HepG2 (cell line): ENCODE measurements around the gene ZNF446. TPM values are rescaled to one million over a fixed set of nuclear protein-coding genes. Genes with fewer than 3 reads are reported as not detected.

ENCODE experiments used
- ATF5 ChIP-seq: sonication (generic); formaldehyde crosslinking; IDR thresholded peaks from 2 replicates; pipeline ENCODE4 v1.4.0; 2020; ENCODE audit warnings: mild to moderate bottlenecking, low read depth, missing genetic modification reagents
- EP300 ChIP-seq, 3 experiments: sonication (generic) in 1 of 3; formaldehyde crosslinking in 1 of 3; IDR thresholded peaks; 2 replicates each; pipeline versions ENCODE4 v1.5.1 to v1.6.1; 2011 to 2020; ENCODE audit warnings: low read depth in 2 of 3, low read length in 2 of 3, borderline replicate concordance in 1 of 3, improper control_type of control experiment in 1 of 3, mild to moderate bottlenecking in 1 of 3, missing genetic modification reagents in 1 of 3, moderate library complexity in 1 of 3
- FOXO4 ChIP-seq: sonication (generic); formaldehyde crosslinking; conservative IDR thresholded peaks from 2 replicates; pipeline ENCODE4 v1.8.1; 2023; ENCODE audit warnings: missing genetic modification reagents
- GATAD2A ChIP-seq: IDR thresholded peaks from 2 replicates; pipeline ENCODE4 v1.6.1; 2016
- MTERF4 ChIP-seq: sonication (generic); formaldehyde crosslinking; IDR thresholded peaks from 2 replicates; pipeline ENCODE4 v1.8.0; 2023; ENCODE audit warnings: mild to moderate bottlenecking, missing genetic modification reagents
- MTF2 ChIP-seq: sonication (generic); formaldehyde crosslinking; IDR thresholded peaks from 2 replicates; pipeline ENCODE4 v1.5.0; 2020; ENCODE audit warnings: missing genetic modification reagents, borderline replicate concordance
- MYNN ChIP-seq: sonication (generic); formaldehyde crosslinking; IDR thresholded peaks from 2 replicates; pipeline ENCODE4 v1.4.0; 2020; ENCODE audit warnings: mild to moderate bottlenecking, low read depth, missing genetic modification reagents
- REL ChIP-seq: sonication (generic); formaldehyde crosslinking; conservative IDR thresholded peaks from 2 replicates; pipeline ENCODE4 v1.8.0; 2022; ENCODE audit warnings: mild to moderate bottlenecking, missing genetic modification reagents, moderate library complexity
- SNAPC4 ChIP-seq: sonication (generic); formaldehyde crosslinking; IDR thresholded peaks from 2 replicates; pipeline ENCODE4 v1.4.0; 2020; ENCODE audit warnings: mild to moderate bottlenecking, missing genetic modification reagents
- SOX6 ChIP-seq, 2 experiments: fragments of 450-650 bp in 1 of 2; sonication (generic) in 1 of 2; formaldehyde crosslinking in 1 of 2; IDR thresholded peaks; 2 replicates each; pipeline versions ENCODE4 v1.4.0 to v1.6.1; 2017 to 2020; ENCODE audit warnings: antibody characterized with exemption in 1 of 2, mild to moderate bottlenecking in 1 of 2, missing genetic modification reagents in 1 of 2
- TBX3 ChIP-seq: fragments of 450-650 bp; IDR thresholded peaks from 2 replicates; pipeline ENCODE4 v1.6.1; 2017; ENCODE audit warnings: antibody characterized with exemption, mild to moderate bottlenecking, inconsistent platforms, borderline replicate concordance
- ZNF24 ChIP-seq: fragments of 450-650 bp; IDR thresholded peaks from 2 replicates; pipeline ENCODE4 v1.6.1; 2017; ENCODE audit warnings: antibody characterized with exemption, mild to moderate bottlenecking
- ZNF704 ChIP-seq: sonication (generic); formaldehyde crosslinking; IDR thresholded peaks from 2 replicates; pipeline ENCODE4 v1.8.1; 2023; ENCODE audit warnings: mild to moderate bottlenecking, inconsistent platforms, moderate library complexity, missing genetic modification reagents, borderline replicate concordance
- ZNF75D ChIP-seq: sonication (generic); formaldehyde crosslinking; IDR thresholded peaks from 2 replicates; pipeline ENCODE4 v1.8.1; 2023; ENCODE audit warnings: missing genetic modification reagents, mild to moderate bottlenecking, borderline replicate concordance
- polyA plus RNA-seq, 8 experiments: library from polyadenylated mRNA; depleted of rRNA in 3 of 8; stranded (reverse) in 7 of 8; unstranded in 1 of 8; fragments of >200 nt; fragmentation: Illumina TruSeq in 4 of 8; extraction: Trizol in 4 of 8; gene quantifications; 2 replicates each; pipeline versions ENCODE4 v1.2.1 to v1.2.3, GENCODE V29; 2011 to 2016; ENCODE audit warnings: low read depth in 4 of 8, missing spikeins in 1 of 8, mixed read lengths in 1 of 8; ENCODE audit not compliant: insufficient read depth in 1 of 8
- total RNA-seq, 5 experiments: library from RNA; depleted of rRNA; stranded (reverse); fragments of >200 nt; fragmentation: Illumina TruSeq; extraction: Trizol; gene quantifications; 2 replicates each; pipeline ENCODE4 v1.2.3, GENCODE V29; 2016; ENCODE audit warnings: low read depth in 1 of 5
- TF ChIP-seq, protein P1 (sequence below): sonication (generic); formaldehyde crosslinking; IDR thresholded peaks from 2 replicates; pipeline ENCODE4 v1.4.0; 2020; ENCODE audit warnings: missing genetic modification reagents, borderline replicate concordance

ZNF446 gene
- total and polyA plus RNA-seq, 2 of the 13 experiments (the other 11 are each of a cell fraction or from before 2014, with no cell fraction given), result 3.0 to 3.6 TPM

DNA sequence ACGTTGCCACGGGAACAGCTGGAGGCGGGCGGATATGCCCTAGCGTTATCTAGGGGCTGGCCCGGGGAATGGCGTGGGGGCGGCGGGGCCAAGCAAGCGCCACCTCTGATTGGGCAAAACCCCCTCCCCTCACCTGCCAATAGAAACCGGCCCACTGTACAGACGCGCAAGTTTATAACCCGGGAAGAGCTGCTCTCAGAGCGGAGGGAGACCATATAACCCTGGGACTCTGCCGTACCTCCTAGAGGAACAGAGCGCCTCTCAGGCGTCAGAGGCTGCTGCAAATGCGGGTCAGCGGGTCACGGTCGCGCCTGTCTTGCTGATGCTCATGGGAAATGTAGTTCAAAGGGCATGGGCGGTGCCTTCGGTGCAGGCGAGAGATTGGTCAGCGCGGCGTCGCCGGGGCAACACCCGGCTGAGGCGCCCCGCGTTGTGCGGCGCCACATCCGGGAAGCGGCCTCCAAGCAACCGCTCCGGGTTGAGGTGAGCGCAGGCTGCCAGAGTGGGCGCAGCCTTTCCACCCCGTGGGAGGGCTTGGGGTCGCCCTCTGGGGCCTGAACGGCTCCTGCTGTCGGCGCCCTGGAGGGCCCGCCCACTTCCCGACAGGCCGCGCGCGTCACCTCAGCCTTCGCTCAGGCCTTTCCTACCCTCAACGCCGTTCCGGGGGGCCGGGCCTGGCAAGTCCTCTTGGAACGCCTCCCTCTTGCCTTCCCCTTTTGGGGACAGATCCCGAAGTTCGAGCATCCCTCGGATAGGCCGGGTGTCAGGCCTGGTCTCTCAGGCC is at the start of gene ZNF446 (continued):
- TF ChIP-seq EP300 (IDR thresholded peaks at IDR 0.05; ENCODE audit: low read depth in 2 of 2, low read length in 2 of 2) (peak in 1 of 2 experiments; percentile 43; a peak in 2 of 4 replicates), EP300 (CRISPR knock-in tag; IDR thresholded peaks at IDR 0.05; ENCODE audit: borderline replicate concordance) (no peak), MTF2 (CRISPR knock-in tag) (no peak), ZNF24 (no peak), SNAPC4 (peak; percentile 83), MTERF4 (no peak; the same call in 1 of the 2 replicates), TBX3 (peak; percentile 34; the same call in 1 of the 2 replicates), SOX6 (IDR thresholded peaks at IDR 0.05) (no peak), SOX6 (CRISPR knock-in tag; IDR thresholded peaks at IDR 0.05) (peak; percentile 60), ZNF75D (no peak), ATF5 (CRISPR knock-in tag) (0 out of 2 replicates have a peak, but pooled peaks have one; percentile 51), GATAD2A (no peak; the same call in 1 of the 2 replicates), ZNF704 (no peak), FOXO4 (CRISPR knock-in tag) (no peak), REL (no peak), MYNN (CRISPR knock-in tag) (no peak)
- TF ChIP-seq, protein P1, sequence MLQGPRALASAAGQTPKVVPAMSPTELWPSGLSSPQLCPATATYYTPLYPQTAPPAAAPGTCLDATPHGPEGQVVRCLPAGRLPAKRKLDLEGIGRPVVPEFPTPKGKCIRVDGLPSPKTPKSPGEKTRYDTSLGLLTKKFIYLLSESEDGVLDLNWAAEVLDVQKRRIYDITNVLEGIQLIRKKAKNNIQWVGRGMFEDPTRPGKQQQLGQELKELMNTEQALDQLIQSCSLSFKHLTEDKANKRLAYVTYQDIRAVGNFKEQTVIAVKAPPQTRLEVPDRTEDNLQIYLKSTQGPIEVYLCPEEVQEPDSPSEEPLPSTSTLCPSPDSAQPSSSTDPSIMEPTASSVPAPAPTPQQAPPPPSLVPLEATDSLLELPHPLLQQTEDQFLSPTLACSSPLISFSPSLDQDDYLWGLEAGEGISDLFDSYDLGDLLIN, result 0 out of 2 replicates have a peak, but pooled peaks have one; percentile 20
